ENCODE results near the gene RBP2.

RBP2 gene

GRCh38 chr3:139448104-139448503, 28.2 kb downstream of the RBP2 start:
- TF ChIP-seq ZFX (IDR thresholded peaks at IDR 0.05; ENCODE audit: borderline replicate concordance) (no peak), CTCF (IDR thresholded peaks at IDR 0.05) (no peak)
- no peak overlapping the region for H3K27ac ChIP-seq

- TF ChIP-seq ZFX (IDR thresholded peaks at IDR 0.05; ENCODE audit: borderline replicate concordance) (no peak), CTCF (IDR thresholded peaks at IDR 0.05) (no peak)
- no peak overlapping the region for H3K27ac ChIP-seq
These were observed 28.8 kb downstream of the RBP2 start for GRCh38 chr3:139447486-139447885.

- TF ChIP-seq CTCF (IDR thresholded peaks at IDR 0.05) = no peak
- no peak for TF ChIP-seq ZFX (IDR thresholded peaks at IDR 0.05; ENCODE audit: borderline replicate concordance)
- H3K27ac ChIP-seq = no peak overlapping the region
These were observed 31.9 kb downstream of the RBP2 start for GRCh38 chr3:139444446-139444845.

- H3K27ac ChIP-seq = no peak overlapping the region
- TF ChIP-seq CTCF (IDR thresholded peaks at IDR 0.05) (no peak), ZFX (IDR thresholded peaks at IDR 0.05; ENCODE audit: borderline replicate concordance) (no peak)
These were observed 33.1 kb downstream of the RBP2 start for GRCh38 chr3:139443186-139443585.

GRCh38 chr3:139441656-139442055, 34.7 kb downstream of the RBP2 start:
- TF ChIP-seq ZFX (IDR thresholded peaks at IDR 0.05; ENCODE audit: borderline replicate concordance) (no peak), CTCF (IDR thresholded peaks at IDR 0.05) (no peak)
- H3K27ac ChIP-seq = no peak overlapping the region

- TF ChIP-seq CTCF (IDR thresholded peaks at IDR 0.05) = no peak
- no peak for TF ChIP-seq ZFX (IDR thresholded peaks at IDR 0.05; ENCODE audit: borderline replicate concordance)
- no peak overlapping the region for H3K27ac ChIP-seq
These were observed 35.4 kb downstream of the RBP2 start for GRCh38 chr3:139440639-139441556.

GRCh38 chr3:139439278-139439677, 37.0 kb downstream of the RBP2 start:
- TF ChIP-seq CTCF (IDR thresholded peaks at IDR 0.05) (no peak), ZFX (IDR thresholded peaks at IDR 0.05; ENCODE audit: borderline replicate concordance) (no peak)
- H3K27ac ChIP-seq = no peak overlapping the region
